ENCODE data around the gene GPR146.

The GPR146 gene

DNA sequence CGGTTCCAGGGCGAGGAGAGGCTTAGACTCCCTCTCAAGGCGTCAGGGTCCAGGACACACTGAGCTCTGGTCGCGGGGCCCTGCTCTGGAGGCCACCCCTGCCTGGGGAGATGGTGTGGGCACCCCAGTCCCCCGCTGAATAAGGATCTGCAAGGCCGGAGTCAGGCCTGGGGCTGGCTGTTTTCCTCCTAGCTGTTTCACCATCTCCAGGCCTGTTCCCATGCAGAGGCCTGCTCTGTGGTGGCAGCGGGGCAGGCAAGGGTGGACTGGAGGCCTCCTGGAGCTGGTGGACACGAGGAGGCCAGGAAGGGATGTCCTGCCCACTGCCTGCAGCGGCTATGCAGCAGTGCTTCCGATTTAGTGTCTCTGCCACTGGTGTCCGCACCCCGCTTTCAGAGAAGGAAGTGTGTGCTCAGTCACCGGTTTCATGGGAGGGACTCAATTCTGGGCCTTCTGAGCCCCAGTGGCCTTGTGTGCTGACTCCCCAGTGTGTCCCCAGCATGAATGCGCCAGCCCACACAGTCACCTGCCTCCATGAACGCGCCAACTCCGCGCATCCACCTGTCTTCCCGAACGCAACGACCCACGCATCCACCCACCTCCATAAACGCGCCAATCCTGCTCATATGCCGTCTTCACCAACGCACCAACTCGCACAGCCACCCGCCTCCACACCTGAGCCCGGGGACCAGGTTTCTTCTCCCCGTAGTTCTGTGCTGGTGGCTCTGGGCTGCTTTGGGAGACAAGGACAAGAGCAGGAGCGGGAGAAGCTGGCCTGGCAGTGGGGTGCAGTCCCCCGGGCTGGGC lies 14.5 kb upstream of the GPR146 start:
- TF ChIP-seq, protein P1, sequence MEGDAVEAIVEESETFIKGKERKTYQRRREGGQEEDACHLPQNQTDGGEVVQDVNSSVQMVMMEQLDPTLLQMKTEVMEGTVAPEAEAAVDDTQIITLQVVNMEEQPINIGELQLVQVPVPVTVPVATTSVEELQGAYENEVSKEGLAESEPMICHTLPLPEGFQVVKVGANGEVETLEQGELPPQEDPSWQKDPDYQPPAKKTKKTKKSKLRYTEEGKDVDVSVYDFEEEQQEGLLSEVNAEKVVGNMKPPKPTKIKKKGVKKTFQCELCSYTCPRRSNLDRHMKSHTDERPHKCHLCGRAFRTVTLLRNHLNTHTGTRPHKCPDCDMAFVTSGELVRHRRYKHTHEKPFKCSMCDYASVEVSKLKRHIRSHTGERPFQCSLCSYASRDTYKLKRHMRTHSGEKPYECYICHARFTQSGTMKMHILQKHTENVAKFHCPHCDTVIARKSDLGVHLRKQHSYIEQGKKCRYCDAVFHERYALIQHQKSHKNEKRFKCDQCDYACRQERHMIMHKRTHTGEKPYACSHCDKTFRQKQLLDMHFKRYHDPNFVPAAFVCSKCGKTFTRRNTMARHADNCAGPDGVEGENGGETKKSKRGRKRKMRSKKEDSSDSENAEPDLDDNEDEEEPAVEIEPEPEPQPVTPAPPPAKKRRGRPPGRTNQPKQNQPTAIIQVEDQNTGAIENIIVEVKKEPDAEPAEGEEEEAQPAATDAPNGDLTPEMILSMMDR (IDR thresholded peaks at IDR 0.05): no peak
- Histone ChIP-seq H3K4me1 (peaks cover 7% of the 10 kb centered on the region), H3K79me2 (peaks cover 24% of the 10 kb centered on the region), H3K4me2 (ENCODE audit: low read length) (no peak overlapping the region), H3K9ac (no peak overlapping the region), H3K36me3 (ENCODE audit: control insufficient read depth, insufficient read depth, low read length) (no peaks in the 10 kb centered on the region), H3K27ac (no peak overlapping the region), H2AFZ (no peak overlapping the region), H3K27me3 (ENCODE audit: control insufficient read depth, insufficient read depth, low read length) (no peaks in the 10 kb centered on the region), H3K9me3 (ENCODE audit: control insufficient read depth, low read length) (no peaks in the 10 kb centered on the region), H3K4me3 (ENCODE audit: low read depth, low read length) (no peak overlapping the region)

DNA sequence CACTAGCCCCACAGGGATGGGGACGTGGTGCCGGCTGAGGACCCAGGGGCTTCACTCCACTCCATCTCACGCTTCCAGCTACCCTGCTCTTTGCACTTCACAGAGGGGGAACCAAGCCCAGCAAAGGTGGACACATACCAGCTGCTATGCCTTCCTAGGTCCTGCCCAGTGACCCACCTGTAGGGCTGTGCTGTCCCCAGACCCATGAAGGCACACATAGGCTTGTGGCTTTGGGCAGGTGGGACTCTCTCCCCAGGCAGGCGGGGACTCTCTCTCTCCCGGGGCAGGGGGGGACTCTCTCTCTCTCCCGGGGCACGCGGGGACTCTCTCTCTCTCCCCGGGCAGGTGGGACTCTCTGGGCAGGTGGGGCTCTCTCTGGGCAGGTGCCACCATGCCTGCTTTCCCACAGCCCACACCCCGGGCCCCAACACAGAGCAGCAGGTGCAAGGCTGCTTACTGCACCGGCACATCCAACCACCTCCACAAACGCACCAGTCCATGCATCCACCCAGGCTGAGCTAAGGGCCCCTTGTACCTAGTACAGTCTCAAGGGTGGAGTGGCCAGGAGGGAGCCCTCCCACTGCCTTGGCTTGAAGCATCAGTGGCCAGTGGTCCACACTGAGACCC lies 13.8 kb upstream of the GPR146 start:
- Histone ChIP-seq H3K9ac (no peak overlapping the region), H3K27ac (no peak overlapping the region), H3K27me3 (ENCODE audit: control insufficient read depth, insufficient read depth, low read length) (no peaks in the 10 kb centered on the region)

DNA sequence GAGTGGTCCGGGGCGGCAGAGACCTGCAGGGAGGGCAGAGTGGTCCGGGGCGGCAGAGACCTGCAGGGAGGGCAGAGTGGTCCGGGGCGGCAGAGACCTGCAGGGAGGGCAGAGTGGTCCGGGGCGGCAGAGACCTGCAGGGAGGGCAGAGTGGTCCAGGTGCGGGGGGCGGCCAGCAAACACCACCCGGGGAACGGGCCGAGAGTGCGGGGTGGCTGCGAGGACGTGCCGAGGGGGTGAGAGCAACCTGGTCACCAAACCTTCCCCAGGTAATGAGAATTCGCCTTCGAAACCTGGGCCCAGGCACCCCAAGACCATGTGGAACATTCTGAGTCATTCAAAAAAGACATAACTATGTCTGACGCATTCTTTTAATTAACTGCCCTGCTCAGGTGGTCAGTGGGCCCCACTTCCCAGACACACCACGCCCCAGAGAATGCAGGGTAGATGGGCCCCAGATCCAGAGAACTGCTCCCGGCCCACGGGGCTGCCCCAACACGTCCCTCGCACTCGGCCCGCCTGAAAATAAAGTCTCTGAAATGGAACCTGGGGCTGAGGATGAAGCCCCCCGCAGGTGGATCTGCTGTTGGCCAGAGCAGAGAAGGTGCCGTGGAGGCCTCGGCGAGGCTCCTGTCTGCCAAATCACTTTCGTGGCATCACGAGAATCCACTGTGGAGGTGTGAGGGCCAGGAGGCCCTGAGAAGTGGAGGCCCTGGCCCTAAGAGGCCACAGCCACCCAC lies 12.5 kb upstream of the GPR146 start:
- no peak overlapping the region for H3K27ac ChIP-seq

More for the DNA sequence above, 13.8 kb upstream of the GPR146 start:
- no peaks in the 10 kb centered on the region for H3K36me3 ChIP-seq (ENCODE audit: control insufficient read depth, insufficient read depth, low read length)
- no peaks in the 10 kb centered on the region for H3K9me3 ChIP-seq (ENCODE audit: control insufficient read depth, low read length)
- H2AFZ ChIP-seq: no peak overlapping the region
- H3K4me2 ChIP-seq (ENCODE audit: low read length): no peak overlapping the region
- H3K4me1 ChIP-seq: peaks cover 7% of the 10 kb centered on the region
- peaks cover 26% of the 10 kb centered on the region for H3K79me2 ChIP-seq
- TF ChIP-seq, protein P1 (IDR thresholded peaks at IDR 0.05): no peak
- no peak overlapping the region for H3K4me3 ChIP-seq (ENCODE audit: low read depth, low read length)

DNA sequence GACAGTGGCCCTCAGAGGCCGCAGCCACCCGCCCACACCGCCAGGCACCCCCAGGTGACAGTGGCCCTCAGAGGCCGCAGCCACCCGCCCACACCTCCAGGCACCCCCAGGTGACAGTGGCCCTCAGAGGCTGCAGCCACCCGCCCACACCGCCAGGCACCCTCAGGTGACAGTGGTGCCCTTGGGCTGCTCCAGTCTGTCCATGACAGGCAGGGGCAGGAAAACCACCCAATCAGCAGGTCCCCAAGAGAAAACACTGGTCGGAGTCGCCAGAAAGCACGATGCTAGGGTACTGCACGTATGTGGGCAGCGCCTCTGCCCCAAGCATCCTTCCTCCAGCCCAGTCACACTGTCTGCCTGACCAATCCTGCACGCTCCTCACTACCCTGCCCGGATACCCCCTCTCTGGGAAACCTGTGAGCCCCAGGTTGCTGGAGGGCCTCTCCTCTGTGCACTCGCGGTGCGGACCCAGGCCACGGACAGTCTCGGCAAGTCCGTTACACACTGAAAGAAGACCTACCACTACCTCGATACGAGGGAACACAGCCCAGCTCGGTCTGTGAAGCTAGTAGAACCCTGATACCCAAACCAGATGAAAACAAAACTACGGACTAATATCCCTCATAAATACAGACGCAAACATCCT lies 11.7 kb upstream of the GPR146 start:
- peaks cover 7% of the 10 kb centered on the region for H3K4me1 ChIP-seq
- TF ChIP-seq, protein P1 (IDR thresholded peaks at IDR 0.05): no peak
- H3K27me3 ChIP-seq (ENCODE audit: control insufficient read depth, insufficient read depth, low read length): no peaks in the 10 kb centered on the region
- no peak overlapping the region for H3K9ac ChIP-seq
- no peak overlapping the region for H3K27ac ChIP-seq
- peaks cover 22% of the 10 kb centered on the region for H3K79me2 ChIP-seq
- H3K4me2 ChIP-seq (ENCODE audit: low read length): no peak overlapping the region
- no peak overlapping the region for H2AFZ ChIP-seq
- H3K9me3 ChIP-seq (ENCODE audit: control insufficient read depth, low read length): no peaks in the 10 kb centered on the region
- H3K36me3 ChIP-seq (ENCODE audit: control insufficient read depth, insufficient read depth, low read length): no peaks in the 10 kb centered on the region
- no peak overlapping the region for H3K4me3 ChIP-seq (ENCODE audit: low read depth, low read length)

More for the DNA sequence above, 12.5 kb upstream of the GPR146 start:
- Histone ChIP-seq H3K9ac (no peak overlapping the region), H3K4me1 (peaks cover 7% of the 10 kb centered on the region), H3K27me3 (ENCODE audit: control insufficient read depth, insufficient read depth, low read length) (no peaks in the 10 kb centered on the region), H3K4me3 (ENCODE audit: low read depth, low read length) (no peak overlapping the region), H3K36me3 (ENCODE audit: control insufficient read depth, insufficient read depth, low read length) (no peaks in the 10 kb centered on the region), H2AFZ (no peak overlapping the region), H3K79me2 (peaks cover 26% of the 10 kb centered on the region), H3K9me3 (ENCODE audit: control insufficient read depth, low read length) (no peaks in the 10 kb centered on the region), H3K4me2 (ENCODE audit: low read length) (no peak overlapping the region)
- TF ChIP-seq, protein P1 (IDR thresholded peaks at IDR 0.05): no peak

All from parathyroid adenoma (tissue), 2 donors.